Vagina (tissue), 2 donors: ENCODE measurements around the gene ADAMTS17.

Experiments
- CTCF ChIP-seq, 3 experiments: fragments of 450-650 bp in 2 of 3; fragments of 200-600 bp in 1 of 3; sonication (generic) in 1 of 3; IDR thresholded peaks; one replicate each; pipeline ENCODE4 v1.5.1; 2017 to 2019; ENCODE audit warnings: antibody characterized with exemption in 3 of 3, mild to moderate bottlenecking in 2 of 3, moderate library complexity in 2 of 3
- POLR2A ChIP-seq, 2 donors: fragments of 450-650 bp; IDR thresholded peaks; one replicate each; pipeline ENCODE4 v1.6.1; 2017; ENCODE audit warnings: antibody characterized with exemption in 2 of 2, mild to moderate bottlenecking in 2 of 2, moderate library complexity in 2 of 2
- POLR2AphosphoS5 ChIP-seq, 2 donors: sonication (generic); formaldehyde crosslinking; IDR thresholded peaks; one replicate each; pipeline ENCODE4 v1.9.0; 2017; ENCODE audit warnings: antibody characterized with exemption in 2 of 2, mild to moderate bottlenecking in 2 of 2, low read depth in 1 of 2; ENCODE audit not compliant: insufficient read depth in 1 of 2

- no peak for TF ChIP-seq CTCF (IDR thresholded peaks at IDR 0.05)
- no peak for TF ChIP-seq POLR2AphosphoS5 (IDR thresholded peaks at IDR 0.05; ENCODE audit: insufficient read depth in 1 of 2, low read depth in 1 of 2)
- no peak for TF ChIP-seq POLR2A (IDR thresholded peaks at IDR 0.05)
Observed at GRCh38 chr15:100100926-100101325, 240.8 kb downstream of the ADAMTS17 start.
